Measurements from ENCODE around the gene DBP.

DBP gene

GRCh38 chr19:48609571-48610108 is 27.5 kb downstream of the DBP start:
- no peak for DNase-seq (ENCODE audit: low read depth)

DNA sequence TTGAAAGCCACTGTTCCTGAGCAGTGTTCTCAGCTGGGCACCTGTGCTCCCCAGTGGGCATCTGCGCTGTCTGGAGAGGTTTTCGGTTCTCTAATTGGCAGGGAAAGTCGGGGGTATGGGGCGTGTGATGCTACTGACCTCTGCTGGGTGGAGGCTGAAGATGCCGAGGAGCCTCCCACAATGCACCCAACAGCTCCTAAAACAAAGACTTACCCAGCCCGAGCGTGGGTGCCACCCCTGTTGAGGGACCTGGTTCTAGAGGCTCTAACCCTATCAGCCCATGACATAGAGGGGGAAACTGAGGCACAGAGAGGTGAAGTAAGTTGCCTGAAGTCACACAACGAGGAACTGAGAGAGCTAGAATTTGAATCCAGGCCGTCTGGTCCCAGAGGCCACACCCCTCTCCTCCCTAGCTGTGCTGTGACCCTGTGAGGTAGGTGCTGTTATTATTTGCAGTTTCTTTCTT is 28.3 kb downstream of the DBP start:
- no peak for DNase-seq (ENCODE audit: low read depth)

DNA sequence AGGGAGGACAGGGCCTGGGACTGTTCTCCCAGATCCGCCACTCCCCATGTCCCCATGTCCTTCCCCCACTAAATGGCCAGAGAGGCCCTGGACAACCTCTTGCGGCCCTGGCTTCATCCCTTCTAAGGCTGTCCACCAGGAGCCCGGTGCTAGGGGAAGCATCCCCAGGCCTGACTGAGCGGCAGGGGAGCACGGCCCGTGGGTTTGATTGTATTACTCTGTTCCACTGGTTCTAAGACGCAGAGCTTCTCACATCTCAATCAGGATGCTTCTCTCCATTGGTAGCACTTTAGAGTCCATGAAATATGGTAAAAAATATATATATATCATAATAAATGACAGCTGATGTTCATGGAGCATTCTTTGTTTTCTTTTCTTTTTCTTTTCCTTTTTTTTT is 29.8 kb downstream of the DBP start:
- DNase-seq (ENCODE audit: low read depth): no peak

DNA sequence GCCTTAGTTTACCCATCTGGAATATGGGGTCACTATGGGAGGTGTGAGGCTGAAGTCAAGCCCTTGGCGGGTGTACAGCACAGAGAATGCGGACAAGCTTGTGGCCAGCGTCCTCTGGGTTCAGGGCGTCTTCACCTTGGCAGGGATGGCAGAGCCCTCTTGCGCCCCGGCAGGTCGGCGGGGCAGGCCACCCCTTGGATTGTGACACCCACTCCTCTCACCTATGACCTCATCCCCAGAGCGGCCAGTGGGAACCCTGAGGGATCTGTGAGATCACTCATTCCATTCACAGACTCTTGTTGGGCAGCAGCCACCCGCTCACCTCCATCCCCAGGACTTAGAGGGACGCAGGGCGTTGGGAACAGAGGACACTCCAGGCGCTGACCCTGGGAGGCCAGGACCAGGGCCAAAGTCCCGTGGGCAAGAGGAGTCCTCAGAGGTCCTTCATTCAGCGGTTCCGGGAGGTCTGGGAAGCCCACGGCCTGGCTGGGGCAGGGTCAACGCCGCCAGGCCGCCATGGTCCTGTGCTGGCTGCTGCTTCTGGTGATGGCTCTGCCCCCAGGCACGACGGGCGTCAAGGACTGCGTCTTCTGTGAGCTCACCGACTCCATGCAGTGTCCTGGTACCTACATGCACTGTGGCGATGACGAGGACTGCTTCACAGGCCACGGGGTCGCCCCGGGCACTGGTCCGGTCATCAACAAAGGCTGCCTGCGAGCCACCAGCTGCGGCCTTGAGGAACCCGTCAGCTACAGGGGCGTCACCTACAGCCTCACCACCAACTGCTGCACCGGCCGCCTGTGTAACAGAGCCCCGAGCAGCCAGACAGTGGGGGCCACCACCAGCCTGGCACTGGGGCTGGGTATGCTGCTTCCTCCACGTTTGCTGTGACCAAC is 30.5 kb downstream of the DBP start, which contains the start of gene SPACA4:
TSS of gene SPACA4 (plus strand) at position 280 of the 896 bp plus-strand sequence. CDS start at position 517, 237 bp downstream.
- no peak for DNase-seq (ENCODE audit: low read depth)

GRCh38 chr19:48603850-48604249 is 33.3 kb downstream of the DBP start:
- no peak for DNase-seq (ENCODE audit: low read depth)

GRCh38 chr19:48603449-48603848 is 33.7 kb downstream of the DBP start:
- DNase-seq (ENCODE audit: low read depth): no peak

DNA sequence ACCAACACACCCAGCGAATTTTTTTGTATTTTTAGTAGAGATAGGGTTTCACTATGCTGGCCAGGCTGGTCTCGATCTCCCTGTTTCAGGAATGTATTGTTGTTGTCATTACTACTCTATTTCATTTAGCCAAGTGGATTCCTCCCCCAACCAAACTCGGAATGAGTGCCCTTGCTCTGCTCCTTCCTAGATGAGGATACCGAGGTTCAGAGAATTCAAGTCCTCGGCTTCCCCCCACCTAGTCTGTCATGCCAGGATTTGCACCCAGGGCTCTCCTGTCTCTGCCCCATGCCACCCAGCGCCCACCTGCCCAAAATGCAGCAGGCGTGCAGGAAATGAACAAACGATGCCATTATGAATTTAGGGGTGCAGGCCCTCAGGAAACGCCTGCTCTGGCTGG is 34.2 kb downstream of the DBP start:
- no peak for DNase-seq (ENCODE audit: low read depth)

DNA sequence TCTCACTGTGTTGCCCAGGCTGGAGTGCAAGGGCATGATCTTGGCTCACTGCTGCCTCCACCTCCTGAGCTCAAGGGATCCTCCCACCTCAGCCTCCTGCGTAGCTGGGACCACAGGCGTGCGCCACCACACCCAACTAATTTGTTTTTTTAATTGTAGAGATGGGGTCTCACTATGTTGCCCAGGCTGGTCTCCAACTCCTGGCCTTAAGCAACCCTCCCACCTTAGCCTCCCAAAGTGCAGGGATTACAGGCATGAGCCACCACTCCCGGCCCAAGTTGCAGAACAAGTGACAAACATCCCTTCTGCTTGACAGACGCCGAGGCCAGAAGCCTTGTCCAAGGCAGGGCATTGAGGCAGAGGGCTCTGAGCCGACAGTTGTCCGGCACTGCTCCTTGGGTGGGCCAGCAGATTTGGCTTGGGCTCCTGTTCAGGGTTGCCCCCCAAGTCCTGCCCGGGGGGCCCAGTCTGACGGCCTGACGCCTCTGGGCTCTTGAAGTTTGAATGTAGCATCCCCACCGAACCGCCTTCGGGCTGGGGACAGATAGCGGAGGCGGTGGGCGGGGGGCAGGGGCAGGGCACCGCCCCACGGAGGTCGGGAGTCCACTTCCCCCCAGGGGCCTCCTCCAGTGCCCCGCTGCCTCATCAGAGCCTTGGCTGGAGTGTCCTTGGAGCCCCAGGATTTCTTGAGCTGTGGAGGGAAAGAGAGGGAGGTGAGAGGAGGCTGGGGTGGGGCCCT is 36.3 kb downstream of the DBP start:
- no peak for DNase-seq (ENCODE audit: low read depth)

GRCh38 chr19:48598996-48599700 is 38.0 kb downstream of the DBP start:
- no peak for DNase-seq (ENCODE audit: low read depth)

DNA sequence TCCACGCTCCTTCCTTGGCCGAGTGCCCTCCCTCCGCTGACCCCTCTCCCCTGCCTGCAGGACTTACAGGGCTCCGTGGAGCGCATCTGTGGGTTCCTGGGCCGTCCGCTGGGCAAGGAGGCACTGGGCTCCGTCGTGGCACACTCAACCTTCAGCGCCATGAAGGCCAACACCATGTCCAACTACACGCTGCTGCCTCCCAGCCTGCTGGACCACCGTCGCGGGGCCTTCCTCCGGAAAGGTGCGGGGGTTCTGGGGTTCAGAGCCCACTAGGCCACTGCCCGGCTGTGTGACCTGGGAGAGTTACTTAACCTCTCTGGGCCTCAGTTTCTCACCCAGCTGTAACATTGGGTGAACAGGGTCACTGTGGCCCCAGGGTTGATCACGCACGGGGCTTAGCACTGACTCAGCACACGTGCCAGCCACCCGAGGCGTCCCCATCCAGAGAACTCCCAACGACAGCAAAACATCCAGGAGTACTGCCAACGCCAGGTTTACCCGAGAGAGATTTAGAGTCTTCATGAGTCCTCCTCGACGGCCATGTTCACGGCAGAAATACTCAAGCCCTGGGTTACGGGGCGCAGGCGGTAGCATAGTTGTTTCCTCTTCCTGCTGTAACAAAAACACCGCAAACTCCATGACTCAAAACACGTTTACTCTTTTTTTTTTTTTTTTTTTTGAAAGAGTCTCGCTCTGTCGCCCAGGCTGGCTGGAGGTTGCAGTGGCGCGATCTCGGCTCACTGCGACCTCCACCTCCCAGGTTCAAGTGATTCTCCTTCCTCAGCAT is 40.3 kb downstream of the DBP start:
- no peak for DNase-seq (ENCODE audit: low read depth)

DNA sequence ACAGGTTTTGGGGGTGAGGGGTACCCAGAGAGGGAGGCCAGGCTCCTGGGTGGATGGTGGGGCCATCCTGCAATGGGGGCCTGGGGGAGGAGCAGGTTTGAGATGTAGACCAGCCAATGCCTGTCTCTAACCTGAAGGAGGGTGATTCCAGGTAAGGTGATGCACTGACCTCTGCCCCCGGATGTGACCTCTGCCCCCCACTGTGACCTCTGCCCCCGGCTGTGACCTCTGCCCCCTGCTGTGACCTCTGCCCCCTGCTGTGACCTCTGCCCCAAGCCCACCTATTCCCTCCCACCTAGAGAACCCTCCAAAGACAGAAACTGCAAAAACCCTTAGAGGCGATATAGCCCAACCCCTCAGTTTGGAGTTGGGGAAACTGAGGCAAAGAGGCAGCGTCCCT is 40.9 kb downstream of the DBP start:
- no peak for DNase-seq (ENCODE audit: low read depth)

DNA sequence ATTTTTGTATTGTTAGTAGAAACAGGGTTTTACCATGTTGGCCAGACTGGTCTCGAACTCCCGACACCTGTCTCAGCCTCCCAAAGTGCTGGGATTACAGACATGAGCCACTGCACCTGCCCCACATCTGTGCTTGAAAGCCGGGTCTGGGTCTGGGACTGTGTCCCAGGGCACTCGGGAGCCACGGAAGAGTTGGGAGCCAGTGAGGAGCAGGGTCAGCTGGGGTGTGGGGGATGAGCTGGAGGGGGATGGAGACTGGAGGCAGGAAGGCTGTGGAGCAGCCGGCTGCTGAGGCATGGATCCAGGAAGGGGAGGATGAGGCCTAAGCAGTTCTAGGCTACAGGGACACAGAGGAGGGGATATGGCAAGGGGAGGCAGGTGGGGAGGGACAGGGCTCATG is 41.3 kb downstream of the DBP start:
- no peak for DNase-seq (ENCODE audit: low read depth)

- no peak for DNase-seq (ENCODE audit: low read depth)
Measured at GRCh38 chr19:48595171-48595570, 42.0 kb downstream of the DBP start.

DNA sequence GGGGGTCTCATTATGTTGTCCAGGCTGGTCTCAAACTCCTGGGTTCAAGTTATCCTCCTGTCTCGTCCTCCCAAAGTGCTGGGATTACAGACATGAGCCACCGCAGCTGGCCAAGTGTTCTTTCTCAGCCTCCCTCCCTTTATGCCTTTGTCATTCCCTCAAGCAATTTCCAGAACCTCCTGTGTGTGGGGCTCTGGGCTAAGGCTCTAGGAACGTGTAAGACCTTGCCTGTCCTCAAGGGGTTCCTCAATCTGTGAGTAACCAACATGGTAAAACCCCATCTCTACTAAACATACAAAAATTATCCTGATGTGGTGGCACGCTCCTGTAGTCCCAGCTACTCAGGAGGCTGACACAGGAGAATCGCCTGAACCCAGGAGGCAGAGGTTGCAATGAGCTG is 46.2 kb downstream of the DBP start:
- no peak for DNase-seq (ENCODE audit: low read depth)

DNA sequence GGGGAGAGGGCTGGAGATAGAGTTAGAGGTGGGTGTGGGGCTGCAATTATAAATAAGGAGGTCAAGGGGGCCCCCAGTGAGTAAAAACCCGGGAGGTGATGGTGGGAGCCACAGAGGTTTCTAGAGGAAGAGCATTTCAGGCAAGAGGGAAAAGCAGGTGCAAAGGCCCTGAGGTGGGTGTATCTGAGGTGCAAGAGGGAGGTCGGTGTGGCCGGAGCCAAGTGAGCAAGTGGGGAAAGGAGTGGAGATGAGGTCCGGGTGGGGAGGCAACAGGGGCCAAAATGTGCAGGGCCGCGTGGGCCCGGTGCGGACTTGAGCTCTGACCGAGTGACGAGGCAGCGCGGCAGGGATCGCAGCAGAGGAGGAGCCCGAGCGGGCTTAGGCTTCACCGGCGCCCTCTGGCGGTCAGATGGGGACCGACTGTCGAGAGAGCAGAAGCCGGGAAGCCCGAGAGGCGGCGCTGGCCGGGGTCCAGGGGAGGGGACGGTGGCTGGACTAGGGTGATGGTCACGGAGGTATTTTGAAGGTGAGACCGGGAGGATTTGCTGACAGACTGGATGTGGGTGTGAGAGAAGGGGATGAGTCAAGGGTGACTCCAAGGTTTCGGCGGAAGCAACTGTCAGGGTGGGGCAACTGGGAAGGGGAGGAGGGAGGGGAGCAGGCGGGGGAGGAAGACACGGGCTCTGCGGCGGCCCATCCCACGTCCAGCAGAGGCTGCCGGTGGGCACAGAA is 48.3 kb downstream of the DBP start:
- peak; percentile 76 for DNase-seq (ENCODE audit: low read depth)

DNA sequence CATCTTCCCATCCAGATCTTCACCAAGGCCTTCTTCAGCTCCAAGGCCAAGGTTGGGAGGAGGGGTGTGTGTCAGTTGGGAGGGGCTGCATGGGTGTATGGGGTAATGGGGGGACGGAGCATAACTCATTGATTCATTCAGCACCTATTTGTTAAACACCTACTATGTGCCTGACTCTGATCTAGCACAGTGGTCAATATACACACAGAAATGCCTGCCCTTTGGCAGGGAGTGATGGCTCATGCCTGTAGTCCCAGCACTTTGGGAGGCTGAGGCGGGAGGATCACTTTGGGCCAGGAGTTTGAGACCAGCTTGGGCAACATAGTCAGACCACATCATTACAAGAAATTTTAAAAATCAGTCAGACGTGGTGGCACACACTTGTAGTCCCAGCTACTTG is 49.8 kb downstream of the DBP start:
- DNase-seq (ENCODE audit: low read depth): no peak

GRCh38 chr19:48582168-48582567 is 55.0 kb downstream of the DBP start:
- no peak for DNase-seq (ENCODE audit: low read depth)
